ENCODE measurements around the gene SCUBE1.

DNA sequence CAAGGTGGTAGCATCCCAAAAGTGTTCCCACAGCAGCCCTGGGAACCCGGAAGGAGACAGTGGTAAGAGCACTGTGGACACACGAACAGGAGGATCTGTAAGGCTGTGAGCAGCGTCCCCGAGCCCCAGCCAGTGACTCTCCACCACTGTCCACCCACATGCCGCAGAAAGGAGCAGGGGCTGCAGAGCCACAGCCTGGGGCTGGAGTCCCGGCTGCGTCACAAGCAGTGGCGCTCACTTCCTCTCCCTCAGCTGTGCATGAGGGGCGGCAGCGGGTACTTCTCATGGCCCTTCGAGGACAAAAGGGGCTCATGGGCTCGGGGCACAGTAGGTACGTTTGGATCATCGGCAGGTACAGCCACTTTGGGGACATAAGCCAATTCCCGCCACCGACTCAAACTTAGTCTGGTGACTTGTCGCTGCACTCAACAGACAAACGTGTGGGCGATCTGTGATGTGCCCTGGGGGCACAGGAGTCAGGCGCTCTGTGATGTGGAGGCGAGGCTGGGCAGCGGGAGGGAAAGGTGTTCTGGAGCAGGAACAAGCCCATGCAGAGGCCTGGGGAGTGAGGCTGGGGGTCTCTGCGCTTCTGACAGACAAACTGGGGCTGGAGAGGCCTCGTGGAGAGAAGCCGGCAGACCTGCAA lies 68.5 kb downstream of the SCUBE1 start:
- TF ChIP-seq CTCF (IDR thresholded peaks at IDR 0.05) (no peak), EZH2 (IDR thresholded peaks at IDR 0.05) (no peak)
